Activated CD4-positive, alpha-beta T cell treated with anti-CD3 and anti-CD28 coated beads for 1 hour (primary cell): ENCODE results near the gene RAC2.
A peak's percentile ranks its signal among the peaks of the same experiment; 100 is the strongest.
"Not testable (repeated sequence)": the region's sequence is repeated elsewhere in the genome, so short reads cannot be mapped to it uniquely, and the experiment has no call there.

Source experiments
- DNase-seq: peaks from one replicate; pipeline ENCODE4 v3.0.0-alpha.2; 2020

Gene RAC2

DNA sequence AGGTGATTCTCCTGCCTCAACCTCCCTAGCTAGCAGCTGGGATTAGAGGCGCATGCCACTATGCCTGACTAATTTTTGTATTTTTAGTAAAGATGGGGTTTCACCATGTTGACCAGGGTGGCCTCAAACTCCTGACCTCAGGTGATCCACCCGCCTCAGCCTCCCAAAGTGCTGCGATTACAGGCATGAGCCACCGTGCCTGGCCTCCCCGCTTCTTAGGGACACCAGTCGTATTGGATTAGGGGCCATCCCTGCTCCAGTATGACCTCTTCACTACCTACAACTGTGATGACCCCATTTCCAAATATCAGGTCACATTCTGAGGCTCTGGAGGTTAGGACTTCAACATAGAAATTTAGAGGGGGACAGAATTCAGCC is 42.6 kb downstream of the RAC2 start:
- not testable (repeated sequence) for DNase-seq

DNA sequence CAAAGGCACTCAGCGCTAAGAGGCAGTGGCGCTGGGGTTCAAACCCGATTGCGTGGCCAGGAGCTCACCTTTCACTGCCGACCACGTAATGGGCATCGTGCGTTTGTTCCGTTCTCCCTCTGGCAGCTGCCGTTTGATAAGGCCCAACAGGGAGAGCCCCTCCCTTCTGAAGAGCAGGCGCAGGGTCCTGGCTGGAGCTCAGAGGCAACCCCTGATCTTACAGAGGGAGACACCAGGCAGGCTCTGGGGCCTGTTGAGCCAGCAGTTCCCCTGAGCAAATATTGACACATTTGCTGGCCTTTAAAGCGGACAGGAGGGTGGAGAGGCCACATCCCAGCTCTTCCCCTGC is 44.3 kb downstream of the RAC2 start:
- no peak for DNase-seq

DNA sequence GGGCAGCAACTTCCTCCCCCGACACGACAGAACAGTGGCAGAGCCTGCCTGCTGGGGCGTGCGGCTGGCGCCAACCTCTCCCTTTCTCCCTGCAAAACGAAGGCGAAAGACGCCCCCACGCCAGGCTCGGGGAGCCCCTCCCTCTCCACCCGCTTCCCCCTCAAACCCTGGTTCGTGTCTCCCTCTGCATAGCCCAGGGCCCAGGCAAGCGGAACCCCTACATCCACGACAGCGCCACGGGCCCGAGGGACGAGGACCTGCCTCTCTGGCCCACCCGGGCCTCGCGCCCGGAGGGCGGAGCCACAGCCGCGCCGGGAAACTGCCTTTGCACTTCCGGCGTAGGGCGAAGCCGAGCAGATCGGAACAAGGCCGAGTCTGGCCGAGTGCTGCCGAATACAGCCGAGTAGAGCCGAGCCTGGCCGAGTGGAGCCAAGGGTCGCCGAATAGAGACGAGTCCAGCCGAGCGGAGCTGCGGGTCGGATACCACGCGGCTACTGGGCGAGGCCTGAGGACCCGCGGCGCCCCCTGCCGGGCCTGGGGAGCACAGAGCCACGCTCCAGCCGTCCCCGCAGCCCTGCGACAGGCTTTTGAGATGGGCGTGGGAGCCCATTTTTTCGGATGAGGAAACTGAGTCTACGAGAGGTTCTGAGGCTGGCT is 44.8 kb downstream of the RAC2 start:
- peak; percentile 98 for DNase-seq

DNA sequence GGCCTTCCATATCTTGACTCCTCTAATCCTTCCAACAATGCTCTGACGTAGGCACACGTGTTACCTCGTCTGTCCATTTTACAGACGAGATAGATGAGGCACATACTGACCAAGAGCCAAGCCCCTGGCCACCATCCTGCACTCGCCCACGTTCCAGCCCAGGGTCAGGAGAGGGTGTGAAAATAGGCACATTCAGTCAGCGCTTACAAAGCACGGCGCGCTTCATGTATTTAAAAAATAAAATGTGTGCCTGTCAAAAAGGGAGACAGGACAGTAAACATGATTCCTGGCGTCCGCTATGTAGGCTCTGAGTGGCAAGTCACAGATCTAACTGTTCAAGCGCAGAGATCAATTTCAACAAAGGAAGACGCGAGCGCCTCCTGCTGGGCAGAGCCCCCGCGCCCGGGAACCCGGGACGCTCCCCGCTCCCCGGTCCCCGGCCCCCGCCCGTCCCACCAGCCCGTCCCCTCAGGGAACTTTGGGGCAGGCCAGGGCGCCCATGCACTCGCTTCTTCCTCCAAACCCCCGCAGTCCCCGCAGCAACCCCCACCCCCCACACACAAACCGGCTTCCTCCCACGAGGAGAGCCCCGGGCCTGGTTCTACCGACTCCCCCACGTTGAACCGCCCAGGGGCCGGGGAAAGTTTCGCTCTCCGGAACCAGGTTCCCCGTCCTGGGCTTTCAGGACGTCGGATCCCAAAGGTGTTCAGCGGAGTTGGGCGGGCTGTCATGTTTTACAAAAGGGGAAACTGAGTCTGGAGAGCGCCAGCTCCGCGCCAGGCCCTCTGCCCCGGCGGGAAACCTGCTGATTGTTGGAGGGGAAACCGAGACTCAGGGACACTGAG is 45.6 kb downstream of the RAC2 start:
- peak; percentile 84 for DNase-seq

DNA sequence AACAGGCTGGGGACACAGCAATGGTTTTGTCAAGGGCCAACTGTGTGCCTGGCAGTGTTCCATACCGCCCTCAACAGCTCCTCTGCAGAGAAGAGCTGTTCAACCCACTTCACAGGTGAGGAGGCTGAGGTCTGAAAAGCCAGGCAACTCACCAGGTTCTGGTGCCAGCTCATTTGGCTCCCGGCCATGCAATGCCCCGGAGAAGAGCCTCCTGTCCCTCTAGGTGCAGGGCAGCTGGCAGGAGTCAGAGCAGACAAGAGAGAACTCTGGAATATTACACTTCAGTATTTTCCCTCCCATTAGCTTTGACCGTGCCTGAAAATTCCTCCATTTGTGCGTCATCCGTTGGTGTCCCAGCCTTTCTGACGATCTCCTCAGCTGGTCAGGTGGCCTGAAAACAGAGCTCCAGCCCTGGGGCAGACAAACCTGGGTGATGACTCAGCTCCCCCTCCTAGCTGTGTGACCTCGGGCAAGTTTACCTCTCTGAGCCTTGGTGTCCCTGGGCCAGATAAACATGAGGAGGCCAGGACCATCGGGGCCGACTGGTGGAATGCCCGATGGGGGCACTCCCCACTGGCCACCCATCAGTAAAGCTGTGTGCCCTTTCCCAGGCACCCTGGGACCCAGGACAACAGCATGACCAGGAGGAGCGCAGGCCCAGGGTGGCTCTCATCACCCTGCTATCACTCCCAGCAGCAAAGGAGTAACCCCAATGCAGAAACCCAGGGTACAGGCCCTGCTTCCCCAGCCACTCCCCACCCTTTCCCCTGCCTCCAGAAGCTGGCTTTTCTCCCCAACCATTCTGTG is 46.4 kb downstream of the RAC2 start:
- DNase-seq: no peak

DNA sequence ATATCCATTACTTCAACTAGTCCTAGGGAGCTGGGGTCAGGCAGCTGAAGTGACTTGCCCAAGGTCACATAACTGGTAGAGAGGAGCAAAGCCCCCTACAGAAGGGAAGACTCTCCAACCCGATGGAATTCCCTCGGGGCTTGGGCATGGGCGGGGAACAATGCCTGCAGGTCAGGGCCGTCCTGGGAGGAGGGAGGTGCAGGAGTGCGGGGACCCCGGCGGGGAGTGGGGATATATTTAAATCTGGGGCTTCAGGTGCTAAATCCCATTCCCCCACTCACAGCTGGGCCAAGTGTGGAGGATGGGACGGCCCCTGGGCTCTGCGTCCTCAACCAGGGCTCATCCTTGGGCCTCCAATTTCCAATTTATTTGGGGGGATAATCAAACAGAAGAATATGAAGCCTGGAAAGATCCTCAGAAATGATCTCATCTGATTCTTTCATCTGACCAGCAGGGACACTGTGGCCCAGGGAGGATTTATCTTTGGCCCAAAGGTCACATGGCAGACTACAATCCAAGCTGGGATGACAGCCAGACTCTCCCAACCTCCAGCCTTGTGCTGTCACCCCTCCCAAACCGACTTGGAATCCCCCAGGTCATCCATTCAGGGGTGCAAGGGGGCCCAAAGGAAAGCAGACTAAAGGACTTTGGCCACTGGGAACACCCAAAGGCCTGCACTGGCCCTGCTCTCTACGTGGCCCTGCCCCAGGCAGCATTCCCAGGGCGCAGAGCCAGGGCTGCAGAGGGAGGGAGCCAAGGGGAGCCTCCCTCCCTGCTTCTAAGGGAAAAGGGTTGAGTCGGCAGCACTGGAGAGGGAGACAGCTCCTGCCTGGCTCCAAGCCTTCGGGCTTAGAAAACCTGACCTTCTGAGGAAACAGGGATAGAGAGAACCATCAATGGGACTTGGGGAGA is 47.3 kb downstream of the RAC2 start:
- DNase-seq: no peak

DNA sequence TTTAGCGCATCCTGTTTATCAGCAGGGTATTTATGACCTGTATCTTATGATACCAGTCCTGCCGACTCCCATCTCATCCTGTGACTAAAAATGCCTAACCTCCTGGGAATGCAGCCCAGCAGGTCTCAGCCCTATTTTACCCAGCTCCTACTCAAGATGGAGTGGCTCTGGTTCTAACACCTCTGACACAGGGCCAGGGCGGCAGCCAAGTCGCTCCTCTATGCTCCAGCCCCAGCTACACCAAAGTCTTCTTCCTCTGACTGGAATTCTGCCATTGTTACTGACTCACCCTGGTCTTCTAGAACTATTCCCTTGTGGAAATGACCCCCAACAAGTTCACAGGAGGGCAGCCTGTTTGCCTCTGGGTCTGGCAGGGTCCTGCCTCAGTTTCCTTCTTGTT is 48.1 kb downstream of the RAC2 start:
- DNase-seq: no peak

DNA sequence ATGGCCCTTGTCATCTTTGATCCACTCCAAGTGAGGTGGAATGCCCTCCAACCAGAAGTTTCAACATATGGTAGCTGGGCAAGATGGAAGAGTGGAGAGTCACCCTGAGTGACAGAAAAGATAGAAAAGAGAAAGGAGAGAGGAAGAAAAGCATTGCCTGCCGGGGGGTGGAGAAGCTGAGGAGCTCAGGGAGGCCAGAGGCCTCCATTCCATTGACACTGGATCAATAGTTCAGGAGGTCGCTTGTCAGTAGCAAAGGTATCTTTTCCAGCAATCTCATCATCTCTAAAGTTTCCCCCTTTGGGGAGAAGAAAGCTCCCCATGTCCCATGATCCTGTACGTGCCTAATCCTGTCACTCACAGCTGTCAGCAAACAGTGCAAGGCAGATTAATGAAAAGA is 49.3 kb downstream of the RAC2 start:
- DNase-seq: no peak

DNA sequence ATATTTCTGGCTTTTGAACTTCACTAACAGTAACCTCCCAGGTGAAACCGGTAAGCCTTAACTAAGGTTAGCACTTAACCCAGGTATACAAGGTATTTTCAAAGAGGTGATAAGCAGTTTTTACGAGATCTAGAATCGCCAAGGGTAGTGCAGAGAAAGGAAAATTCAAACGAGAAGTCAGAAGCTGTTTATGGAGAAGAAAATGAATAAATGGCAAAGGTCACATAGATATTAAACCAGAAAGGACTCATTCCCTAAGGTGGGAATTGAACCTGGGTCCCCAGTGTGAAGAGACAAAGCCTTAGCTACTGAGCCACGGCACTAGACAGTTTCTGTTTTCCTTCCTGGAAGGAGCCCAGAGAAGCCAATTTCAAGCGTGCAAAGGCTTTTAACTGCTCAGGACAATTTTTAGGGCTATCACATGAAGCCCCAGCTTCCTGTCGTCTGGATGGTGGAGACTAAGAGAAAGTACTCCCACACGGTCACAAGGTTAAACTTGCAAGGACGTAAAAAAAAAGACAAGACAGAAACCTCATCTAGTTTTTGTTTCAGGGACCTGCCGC is 50.4 kb downstream of the RAC2 start:
- no peak for DNase-seq

DNA sequence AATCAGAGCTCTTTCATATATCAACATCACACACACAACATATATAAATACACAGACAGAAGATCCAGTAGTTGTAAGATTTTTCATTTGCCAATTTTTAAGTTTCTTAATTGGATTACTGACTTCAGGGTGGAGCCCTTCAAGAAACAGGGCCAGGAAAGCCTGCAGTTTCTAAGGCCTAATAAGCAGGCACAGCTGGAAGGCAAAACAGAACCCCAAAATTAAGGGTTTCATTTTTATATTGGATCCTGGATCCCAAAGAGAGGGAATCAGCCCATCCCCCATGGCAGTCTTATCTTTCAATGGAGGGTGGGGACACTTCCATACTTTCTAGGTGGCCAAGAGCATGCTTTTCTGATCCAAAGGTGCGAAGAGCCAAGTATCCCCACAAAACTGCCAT is 51.3 kb downstream of the RAC2 start:
- no peak for DNase-seq

DNA sequence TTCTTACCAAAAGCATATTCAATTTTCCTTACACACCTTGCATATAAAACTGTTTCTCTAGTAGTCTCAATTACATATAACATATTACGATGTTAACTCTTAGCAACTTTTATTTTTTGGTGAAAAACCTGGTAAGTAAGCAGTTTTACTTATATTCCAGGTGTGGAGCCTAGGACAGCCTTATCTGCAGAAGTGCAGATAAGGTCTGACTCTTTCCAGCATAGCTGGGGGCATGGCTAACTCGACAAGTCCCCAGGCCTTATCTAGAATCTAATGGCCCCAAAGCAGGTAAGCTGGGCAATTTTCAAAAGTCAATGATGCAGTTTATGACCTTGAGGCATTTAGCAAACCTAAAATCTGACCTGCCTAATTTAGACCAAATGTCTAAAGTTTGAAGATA is 51.9 kb downstream of the RAC2 start:
- DNase-seq: no peak

DNA sequence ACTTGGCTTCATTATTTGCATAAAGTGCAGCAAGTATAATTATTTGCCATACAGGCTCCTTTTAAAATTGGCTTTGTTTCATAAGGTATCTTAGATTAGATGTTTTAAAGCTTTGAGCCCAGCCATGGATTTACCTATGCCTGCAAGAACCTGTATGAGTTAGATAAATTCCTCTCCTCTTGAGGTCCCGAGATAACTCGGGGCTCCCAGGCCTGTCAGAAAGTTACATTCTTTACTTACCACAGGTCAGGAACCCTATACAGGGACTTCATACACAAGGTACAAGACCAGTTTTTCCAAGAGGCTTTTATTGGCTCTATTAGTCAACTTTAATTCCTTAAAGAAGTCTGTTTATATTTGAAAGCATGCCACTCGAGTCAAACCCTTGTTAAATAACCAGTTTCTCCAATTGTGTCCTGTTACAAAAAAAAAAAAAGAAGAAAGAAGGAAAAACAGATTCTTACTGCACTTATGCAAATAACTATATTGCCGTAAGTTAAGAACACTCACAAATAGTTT is 53.7 kb downstream of the RAC2 start:
- DNase-seq: no peak

DNA sequence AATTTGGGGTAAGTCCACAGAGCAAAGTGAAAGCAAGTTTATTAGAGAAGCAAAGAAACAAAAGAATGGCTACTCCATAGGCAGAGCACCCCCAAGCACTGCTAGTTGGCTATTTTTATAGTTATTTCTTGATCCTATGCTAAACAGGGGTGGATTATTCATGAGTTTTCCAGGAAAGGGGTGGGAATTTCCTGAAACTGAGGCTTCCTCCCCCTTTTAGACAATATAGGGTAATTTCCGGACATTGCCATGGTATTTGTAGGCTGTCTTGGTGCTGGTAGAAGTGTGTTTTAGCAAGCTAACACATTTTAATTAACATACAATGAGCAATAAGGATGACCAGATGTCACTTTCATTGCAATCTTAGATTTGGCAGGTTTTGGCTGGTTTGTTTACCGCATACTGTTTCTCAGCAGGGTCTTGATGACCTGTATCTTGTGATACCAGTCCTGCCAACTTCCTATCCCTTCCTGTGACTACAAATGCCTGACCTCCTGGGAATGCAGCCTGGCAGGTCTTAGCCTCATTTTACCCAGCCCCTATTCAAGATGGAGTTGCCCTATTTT is 55.1 kb downstream of the RAC2 start:
- DNase-seq: no peak

DNA sequence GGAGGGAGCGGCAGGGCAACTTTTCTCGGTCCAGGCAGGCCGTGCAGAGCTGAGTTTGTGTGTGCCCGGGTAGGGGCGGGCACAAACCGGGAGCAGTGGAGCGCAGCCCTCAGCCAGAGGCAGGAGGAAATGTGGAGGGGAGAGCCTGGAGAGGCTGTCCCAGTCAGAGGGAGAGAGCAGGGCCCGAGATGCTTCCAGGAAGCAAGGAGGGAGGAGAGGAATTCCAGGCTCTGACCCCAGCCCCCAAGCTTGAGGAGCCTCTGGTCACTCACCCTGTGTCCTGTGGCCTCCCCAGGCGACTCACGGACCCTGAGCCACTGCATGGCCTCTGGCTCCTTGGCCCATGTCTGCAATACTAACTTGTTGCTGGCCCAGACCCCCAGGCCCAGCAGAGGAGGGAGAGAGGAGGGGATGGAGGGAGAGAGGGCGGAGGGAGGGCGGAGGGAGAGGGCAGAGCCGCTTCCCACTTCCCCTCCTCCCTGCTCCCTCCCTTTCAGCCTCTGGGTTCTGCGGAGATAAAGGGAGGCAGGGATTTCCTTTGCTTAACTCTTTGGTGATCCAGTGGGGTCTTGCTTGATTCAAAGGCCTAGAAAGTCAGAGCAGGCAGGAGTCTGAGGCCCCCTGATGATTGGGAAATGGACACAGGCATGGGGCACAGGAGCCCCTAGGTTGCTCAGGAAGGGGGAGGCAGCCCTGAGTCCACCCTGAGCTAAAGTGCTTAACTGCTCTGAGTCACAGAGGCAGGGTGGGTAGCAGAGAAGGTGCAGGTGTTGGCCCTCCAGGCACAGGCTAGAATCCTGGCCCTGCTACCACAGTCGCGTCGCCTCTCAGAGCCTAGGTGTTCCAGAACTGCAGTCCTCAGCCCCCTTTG is 55.9 kb downstream of the RAC2 start, which contains the start of gene C1QTNF6:
Gene C1QTNF6, minus strand, starts transcription at position 357 of the 871 bp plus-strand sequence. Its CDS starts 34 bp downstream, at position 323.
- DNase-seq: no peak

DNA sequence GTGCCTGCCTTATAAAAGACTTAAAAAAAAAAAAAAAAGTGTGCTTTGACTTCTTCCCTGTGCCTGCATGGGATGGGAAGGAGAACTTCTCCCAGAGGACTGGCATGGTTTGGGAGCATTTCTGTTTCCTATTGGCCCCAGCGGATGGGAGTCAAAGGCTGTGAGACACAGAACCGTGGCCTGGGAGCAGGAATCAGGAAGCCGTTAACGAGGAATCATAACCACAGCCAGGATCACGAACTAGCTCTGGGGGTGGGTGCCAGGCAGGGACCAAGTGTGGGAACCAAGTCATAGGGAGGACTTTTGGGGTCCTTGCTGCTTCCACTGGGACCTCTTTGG is 56.5 kb downstream of the RAC2 start:
- DNase-seq: no peak

DNA sequence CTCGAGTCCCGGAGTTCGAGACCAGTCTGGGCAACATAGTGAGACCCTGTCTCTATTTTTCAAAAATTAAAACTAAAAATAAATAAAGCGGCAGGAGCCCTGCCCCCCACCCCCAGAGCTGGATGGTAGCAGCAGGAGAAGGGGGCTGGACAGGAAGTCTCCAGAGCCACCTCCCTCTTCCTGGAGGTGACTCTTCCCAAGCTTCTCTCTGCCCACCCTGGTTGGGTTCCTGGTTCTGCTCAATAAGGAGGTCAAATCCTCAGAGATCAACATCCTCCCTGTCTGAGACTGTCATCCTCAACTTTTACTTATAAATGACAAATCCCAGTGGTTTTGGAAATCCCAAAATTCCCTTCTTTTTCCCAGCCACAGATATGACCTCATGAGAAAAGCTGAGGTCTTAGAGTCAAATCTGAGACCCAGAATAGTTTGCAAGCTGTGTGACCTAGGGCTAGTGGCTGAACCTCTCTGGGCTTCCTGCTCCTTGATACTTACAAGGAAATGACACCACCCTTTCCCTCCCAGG is 57.0 kb downstream of the RAC2 start:
- no peak for DNase-seq

DNA sequence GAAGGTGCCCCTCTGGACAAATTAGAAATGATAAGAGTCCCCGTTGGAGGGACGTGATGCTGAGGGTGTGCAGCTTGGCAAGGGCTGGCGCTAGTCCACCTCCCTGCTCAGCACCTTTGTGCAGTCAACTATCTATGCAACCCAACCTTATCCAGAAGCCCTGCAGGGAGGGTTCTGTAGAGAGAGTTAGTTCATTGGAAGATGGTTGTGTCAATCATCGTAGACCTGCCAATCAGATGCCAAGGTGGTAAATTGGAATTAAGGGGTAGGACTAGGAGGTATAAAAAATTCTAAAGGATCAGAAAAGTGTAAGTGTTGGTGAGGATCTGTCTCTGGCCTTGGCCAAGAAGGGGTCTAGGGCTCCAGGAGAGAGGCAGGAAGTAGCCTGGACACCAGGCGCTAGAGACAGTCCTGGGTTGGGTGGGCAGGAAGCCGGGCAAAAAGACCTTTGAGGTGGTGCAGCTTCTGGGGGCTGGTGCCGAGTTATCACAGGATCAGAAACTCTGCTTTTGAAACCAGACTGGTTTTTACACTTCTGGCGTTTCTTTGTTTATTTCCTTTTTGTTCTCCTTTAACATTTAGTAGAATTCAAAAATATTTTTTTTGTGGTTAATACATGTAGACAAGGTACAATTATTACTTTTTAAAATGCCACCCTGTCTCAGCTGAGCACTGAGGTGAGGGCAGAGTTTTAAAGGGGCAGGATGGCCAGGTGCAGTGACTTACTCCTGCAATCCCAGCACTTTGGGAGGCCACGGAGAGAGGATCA is 57.7 kb downstream of the RAC2 start:
- no peak for DNase-seq

DNA sequence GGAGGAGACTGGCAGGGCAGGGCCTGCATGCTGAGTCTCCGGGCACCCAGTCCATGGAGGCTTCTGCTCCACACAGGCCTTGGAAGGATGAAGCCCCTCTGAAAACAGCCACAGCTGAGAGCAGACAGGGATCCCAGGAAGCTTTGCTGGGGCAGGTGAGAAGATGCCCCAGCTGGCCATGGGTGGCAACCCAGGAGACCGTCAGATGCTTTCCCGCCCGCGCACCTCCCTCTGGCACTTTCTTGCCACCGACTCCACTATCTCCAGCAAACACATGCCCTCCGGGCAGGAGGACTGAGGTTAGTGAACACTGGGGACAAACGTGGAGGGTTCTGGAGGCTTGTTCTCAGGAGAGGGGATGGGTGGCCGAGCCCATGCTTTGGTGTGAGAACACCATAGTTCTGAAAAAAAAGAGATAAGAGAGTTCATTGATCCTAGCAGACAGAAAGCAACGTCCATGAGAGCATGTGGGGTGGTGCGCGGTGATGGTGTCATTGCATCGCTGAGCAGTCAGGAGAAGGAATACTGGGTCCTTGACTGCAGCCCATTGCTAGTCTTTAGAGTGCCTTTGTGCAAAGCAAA is 58.3 kb downstream of the RAC2 start:
- DNase-seq: no peak

DNA sequence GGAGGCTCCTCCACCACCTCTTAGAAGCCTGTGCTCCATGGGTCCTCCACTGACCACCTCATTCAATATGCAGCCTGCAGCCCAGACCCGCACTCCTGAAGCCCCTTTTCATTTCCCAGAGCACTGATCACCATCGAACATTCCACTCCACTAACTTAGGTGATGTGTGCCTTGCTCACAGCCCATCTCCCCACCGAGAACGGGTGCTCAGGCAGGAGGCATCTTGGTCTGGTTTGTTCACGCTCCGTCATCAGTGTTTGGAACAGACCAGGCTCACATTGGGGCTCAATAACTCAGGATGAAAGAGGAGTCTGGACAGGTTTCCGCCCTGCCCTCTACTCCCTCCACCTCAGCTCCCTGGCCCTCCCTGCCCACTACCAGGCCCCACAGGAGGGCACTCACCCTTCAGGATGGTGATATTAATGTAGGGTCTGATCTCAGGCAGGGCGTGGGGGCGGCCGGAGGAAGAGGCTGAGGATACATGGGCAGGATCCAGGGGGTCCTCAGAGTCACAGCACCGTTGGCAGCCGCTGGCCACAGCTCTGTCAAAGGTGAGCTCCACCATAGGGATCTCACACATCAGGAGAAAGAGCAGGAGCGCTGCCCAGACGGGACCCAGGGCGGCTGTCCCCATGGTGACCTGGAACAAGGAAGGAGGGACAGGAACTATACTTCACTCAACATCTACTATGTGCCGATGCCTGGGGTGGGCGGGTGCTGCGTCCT is 59.1 kb downstream of the RAC2 start:
- no peak for DNase-seq
